WERI-Rb-1 (cell line): ENCODE measurements around the gene TRPM6.

Experiments used
- DNase-seq: peaks from one replicate; pipeline ENCODE4 v3.0.0-alpha.2; 2020
- H3K27ac ChIP-seq: fragments of 250-450 bp; sonication (Bioruptor Pico); 2 replicates; pipeline ENCODE4 v1.5.1; 2020; ENCODE audit warnings: mild to moderate bottlenecking, moderate library complexity
- H3K27me3 ChIP-seq: fragments of 250-450 bp; sonication (Bioruptor Pico); 2 replicates; pipeline ENCODE4 v1.5.1; 2021; ENCODE audit warnings: mild to moderate bottlenecking, low read depth, moderate library complexity; ENCODE audit not compliant: insufficient read depth, severe bottlenecking
- H3K36me3 ChIP-seq: fragments of 250-450 bp; sonication (Bioruptor Pico); 2 replicates; pipeline ENCODE4 v1.5.1; 2020; ENCODE audit warnings: mild to moderate bottlenecking, moderate library complexity
- H3K4me3 ChIP-seq: 2 replicates; pipeline ENCODE4 v1.5.1; 2011; ENCODE audit warnings: low read depth, mild to moderate bottlenecking, control low read depth, low read length
- H3K9me3 ChIP-seq: fragments of 250-450 bp; sonication (Bioruptor Pico); 2 replicates; pipeline ENCODE4 v1.5.1; 2021; ENCODE audit warnings: mild to moderate bottlenecking, moderate library complexity; ENCODE audit not compliant: severe bottlenecking
- CTCF ChIP-seq: IDR thresholded peaks from 2 replicates; pipeline ENCODE4 v1.5.1; 2011; ENCODE audit warnings: low read depth, mild to moderate bottlenecking, control low read depth, inconsistent platforms, low read length

TRPM6 gene

GRCh38 chr9:74803376-74804017 is 84.2 kb downstream of the TRPM6 start:
- Histone ChIP-seq H3K4me3 (no peak overlapping the region), H3K36me3 (no peaks in the 10 kb centered on the region), H3K9me3 (no peaks in the 10 kb centered on the region), H3K27me3 (no peaks in the 10 kb centered on the region), H3K27ac (no peak overlapping the region)
- no peak for DNase-seq
- no peak for TF ChIP-seq CTCF

GRCh38 chr9:74800226-74800625 is 87.5 kb downstream of the TRPM6 start:
- Histone ChIP-seq H3K27ac (no peak overlapping the region), H3K4me3 (no peak overlapping the region), H3K9me3 (no peaks in the 10 kb centered on the region), H3K36me3 (no peaks in the 10 kb centered on the region), H3K27me3 (no peaks in the 10 kb centered on the region)
- no peak for TF ChIP-seq CTCF
- no peak for DNase-seq

- no peak for TF ChIP-seq CTCF
- DNase-seq: no peak
- no peaks in the 10 kb centered on the region for H3K27me3 ChIP-seq
- H3K36me3 ChIP-seq: no peaks in the 10 kb centered on the region
- H3K27ac ChIP-seq: no peak overlapping the region
- H3K9me3 ChIP-seq: no peaks in the 10 kb centered on the region
- H3K4me3 ChIP-seq: no peak overlapping the region
Observed at GRCh38 chr9:74795803-74796202, 91.9 kb downstream of the TRPM6 start.

GRCh38 chr9:74795081-74795480 is 92.6 kb downstream of the TRPM6 start:
- H3K4me3 ChIP-seq: no peak overlapping the region
- DNase-seq: no peak
- no peaks in the 10 kb centered on the region for H3K9me3 ChIP-seq
- H3K36me3 ChIP-seq: no peaks in the 10 kb centered on the region
- no peak for TF ChIP-seq CTCF
- H3K27ac ChIP-seq: no peak overlapping the region
- H3K27me3 ChIP-seq: no peaks in the 10 kb centered on the region

GRCh38 chr9:74784506-74784905 is 103.2 kb downstream of the TRPM6 start:
- Histone ChIP-seq H3K36me3 (no peaks in the 10 kb centered on the region), H3K27me3 (no peaks in the 10 kb centered on the region), H3K4me3 (no peak overlapping the region), H3K27ac (no peak overlapping the region), H3K9me3 (no peaks in the 10 kb centered on the region)
- no peak for DNase-seq
- no peak for TF ChIP-seq CTCF

- DNase-seq: no peak
- Histone ChIP-seq H3K27ac (no peak overlapping the region), H3K27me3 (no peaks in the 10 kb centered on the region), H3K4me3 (no peak overlapping the region), H3K9me3 (no peaks in the 10 kb centered on the region), H3K36me3 (no peaks in the 10 kb centered on the region)
- TF ChIP-seq CTCF: no peak
Observed at GRCh38 chr9:74783408-74783807, 104.3 kb downstream of the TRPM6 start.
